NCI-H2196 (cell line): ENCODE measurements around the gene MLIP.

ENCODE experiments used
- DNase-seq: peaks from one replicate; lab custom pipeline; 2025; ENCODE audit not compliant: unreplicated experiment; lab: John Stamatoyannopoulos, UW

The MLIP gene

GRCh38 chr6:54096811-54097210, 14.4 kb upstream of the MLIP start:
- no peak for DNase-seq

- DNase-seq = no peak
These were observed 13.5 kb upstream of the MLIP start for GRCh38 chr6:54097753-54098152.

DNA sequence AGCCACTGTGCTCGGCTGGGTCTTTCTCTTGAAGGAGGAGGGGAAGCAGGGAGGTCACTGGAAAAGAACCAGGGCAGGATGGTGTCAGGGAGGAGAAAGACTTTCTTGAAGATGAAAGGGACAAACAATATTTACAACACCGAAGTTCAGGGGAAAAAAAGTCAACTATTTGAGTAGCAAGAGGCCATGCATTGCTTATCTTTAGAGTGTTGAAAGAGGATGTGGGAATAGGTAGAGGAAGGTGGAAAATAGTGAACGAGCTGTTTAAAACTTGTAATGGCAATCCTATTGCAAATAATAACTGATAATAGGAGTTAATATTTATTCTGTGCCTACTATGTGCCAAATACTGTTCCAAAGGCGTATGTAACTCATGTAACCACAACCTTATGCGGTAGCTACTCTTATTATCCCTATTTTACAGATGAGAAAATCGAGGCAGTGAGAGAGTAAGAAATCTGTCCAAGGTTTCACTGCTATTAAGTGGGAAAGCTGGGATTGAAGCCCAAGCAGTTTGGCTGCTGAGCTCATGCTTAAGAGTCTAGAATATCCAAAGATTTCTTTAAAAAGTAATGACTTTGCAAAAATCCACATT, 12.7 kb upstream of the MLIP start:
- no peak for DNase-seq

DNA sequence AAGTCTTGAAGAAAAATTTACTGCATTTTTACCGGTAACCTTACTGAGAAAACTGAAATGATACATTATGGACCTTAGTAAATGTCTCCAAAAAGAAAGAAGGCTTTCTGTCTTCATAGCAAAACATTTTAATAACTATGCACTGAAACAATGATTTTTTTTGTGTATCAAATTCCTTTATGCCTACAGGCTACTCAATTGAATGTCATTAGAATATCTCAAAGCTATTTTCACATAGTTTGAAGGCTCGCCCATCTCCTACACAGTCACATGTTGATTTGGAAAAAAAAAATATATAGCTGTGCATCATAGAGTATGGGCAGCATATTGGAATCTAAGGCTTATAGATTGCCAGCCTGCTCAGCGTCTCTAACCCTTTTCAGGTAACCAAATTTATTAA, 12.0 kb upstream of the MLIP start:
- no peak for DNase-seq

GRCh38 chr6:54100411-54101006, 10.7 kb upstream of the MLIP start:
- no peak for DNase-seq

- DNase-seq = no peak
These were observed 9.0 kb upstream of the MLIP start for GRCh38 chr6:54102238-54102637.

GRCh38 chr6:54103497-54103896, 7.7 kb upstream of the MLIP start:
- DNase-seq = no peak

DNA sequence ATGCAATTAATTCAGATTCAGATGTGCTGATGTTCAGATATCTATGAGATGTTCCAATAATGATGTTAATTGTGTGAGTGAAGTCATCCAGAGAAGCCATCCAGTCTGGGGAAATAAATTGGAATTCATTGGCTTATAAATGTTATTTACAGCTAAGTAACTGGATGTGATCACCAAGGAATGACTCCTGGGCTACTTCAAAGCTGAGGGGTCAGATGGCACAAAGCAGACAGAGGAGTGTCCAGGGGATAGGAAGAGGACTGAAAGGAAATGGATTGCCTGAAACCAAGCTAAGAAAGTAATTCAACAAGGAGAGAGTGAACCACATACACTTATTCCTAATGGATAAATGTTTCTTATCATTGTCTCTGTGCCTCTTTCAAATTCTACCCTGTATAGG, 4.5 kb upstream of the MLIP start:
- DNase-seq = no peak

DNA sequence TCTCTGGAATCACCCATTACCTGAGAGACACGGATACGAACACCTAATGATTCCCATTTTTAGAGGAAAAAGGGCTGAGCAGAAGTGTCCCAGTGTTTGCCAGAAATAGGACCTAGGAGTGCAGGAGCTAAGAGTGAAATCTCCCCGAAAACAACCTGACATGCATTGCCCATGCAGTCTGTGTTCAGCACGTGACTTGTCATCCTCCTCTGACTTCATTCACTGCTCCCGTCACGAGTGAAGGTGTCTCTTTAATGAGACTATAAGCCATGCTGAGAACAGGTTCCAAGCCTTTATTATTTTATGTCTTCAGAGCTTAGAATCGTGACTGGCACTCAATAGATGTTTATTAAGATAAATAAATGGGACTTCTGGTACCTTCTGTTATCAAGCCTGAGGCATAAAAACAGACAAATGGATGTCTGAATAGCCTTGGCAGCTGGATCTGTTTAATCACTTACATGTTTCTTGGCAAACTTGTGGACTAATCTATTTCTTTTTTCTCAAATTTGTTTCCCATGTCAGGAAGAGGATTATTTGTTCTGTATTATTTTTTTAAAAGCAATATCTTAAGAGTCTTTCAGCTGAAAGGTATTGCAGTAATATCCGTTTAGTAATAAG, 3.7 kb upstream of the MLIP start:
- DNase-seq = no peak

- no peak for DNase-seq
These were observed 3.0 kb upstream of the MLIP start for GRCh38 chr6:54108271-54108670.

GRCh38 chr6:54109586-54109985, 1.7 kb upstream of the MLIP start:
- no peak for DNase-seq

DNA sequence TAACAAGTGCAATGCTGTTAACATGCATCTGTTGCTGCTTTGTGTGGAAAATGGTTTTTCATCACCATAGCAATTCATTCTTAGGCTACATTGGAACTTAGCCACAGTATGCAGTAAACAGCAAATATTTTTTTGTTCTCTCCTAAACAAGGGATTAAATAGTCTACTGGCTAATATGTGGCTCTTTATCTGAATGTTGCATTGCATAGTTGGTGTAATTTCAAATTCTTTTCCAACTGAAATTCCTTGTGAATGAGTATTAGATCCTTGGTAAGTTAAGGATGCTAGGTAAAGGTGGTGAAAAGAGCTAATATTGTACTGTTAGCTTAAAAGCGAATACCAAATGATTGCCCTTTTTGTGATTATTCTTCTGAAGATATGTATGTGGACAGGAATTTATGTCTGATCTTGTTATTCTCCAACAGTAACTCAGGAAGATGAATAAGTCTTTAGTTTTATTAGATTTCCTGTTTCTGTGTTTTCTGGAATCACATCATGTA, 958 bp downstream of the MLIP start:
- DNase-seq = no peak

- DNase-seq = no peak
These were observed 3.7 kb downstream of the MLIP start for GRCh38 chr6:54114991-54115390.

DNA sequence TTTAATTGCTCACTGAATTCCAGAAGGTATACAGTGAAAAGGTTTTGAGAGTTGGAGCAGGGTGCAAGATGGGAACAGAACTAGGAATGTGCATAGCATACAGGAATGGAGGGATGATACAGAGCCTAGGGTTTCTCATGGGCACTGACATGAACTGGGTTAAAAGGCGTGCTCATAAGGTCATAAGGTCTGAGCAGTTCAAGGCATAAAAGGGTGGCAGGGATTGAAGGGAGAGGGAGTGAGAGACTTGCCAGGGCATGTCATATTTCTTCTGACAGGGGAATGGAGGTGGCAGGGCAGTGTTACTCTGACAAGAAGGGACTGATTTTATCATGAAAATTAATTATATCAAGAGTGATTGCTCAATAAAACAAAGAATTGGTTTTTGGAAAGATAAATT, 4.7 kb downstream of the MLIP start:
- no peak for DNase-seq

DNA sequence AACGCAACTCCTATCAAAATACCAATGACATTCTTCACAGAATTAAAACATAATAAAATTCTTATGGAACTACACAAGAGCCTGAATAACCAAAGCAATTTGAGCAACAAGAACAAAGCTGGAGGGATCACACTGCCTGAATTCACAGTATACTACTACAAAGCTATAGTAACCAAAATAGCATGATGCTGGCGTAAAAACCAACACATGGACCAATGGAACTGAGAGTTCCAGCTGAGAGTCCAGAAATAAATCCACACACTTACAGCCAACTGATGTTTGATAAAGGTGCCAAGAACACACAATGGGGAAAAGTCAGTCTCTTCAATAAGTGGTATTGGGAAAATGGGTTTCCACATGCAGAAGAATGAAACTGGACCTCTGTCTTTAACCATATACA, 6.9 kb downstream of the MLIP start:
- no peak for DNase-seq

DNA sequence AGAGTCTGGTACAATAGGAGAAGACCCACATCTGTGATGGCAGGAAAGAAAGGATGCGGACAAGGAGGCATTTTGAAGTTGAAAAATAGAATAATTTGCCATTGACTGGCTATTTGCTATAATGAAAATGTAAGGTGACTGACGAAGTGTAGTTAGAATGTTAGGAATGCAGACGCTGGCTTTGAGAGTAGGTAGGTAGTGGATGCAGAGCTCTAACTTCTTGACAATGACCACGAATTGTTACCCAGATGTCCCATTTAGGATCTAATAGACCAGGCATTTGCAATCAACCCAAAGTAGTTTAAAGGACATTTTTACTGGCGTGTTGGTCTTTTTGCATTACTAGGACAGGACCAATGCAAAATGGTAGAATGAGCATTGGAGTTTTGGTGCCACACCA, 14.2 kb downstream of the MLIP start:
- no peak for DNase-seq

DNA sequence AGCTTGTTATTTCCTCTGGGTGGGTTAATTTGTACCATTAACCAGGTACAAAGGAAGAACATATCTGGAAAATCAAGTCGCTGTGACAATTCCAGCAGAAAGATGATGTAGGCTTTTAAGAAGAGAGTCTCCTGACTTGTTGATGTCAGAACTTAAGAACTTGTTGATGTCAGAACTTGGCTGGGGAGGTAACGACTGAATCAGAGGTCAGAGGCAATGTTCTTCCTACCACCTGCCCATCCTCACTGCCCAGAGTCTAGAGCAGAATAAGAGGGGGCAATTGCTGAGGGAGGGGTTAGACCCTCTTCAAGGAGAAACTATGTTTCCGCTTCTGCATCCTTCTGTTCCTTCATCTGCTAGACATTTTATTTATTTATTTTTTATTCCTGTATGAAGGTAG, 18.9 kb downstream of the MLIP start:
- DNase-seq = no peak

DNA sequence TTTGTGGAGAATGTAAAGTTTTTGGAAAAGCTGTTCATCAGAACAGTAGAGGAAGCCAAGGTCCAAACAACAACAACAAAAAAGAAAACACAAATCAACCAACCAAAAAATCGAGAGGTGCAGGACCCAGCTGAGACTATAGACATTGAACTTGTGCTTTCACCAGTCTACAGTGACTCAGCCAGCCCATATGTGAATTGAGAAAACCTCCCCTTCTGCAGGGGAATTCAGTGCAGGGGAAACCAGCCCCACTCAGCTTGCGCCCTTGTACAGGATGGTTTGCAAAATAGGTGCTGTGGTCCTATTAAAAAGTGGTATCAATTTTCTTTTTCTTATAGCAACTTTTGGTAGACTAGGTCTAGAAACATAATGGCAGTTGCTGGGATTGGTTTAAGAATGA, 21.3 kb downstream of the MLIP start:
- no peak for DNase-seq

DNA sequence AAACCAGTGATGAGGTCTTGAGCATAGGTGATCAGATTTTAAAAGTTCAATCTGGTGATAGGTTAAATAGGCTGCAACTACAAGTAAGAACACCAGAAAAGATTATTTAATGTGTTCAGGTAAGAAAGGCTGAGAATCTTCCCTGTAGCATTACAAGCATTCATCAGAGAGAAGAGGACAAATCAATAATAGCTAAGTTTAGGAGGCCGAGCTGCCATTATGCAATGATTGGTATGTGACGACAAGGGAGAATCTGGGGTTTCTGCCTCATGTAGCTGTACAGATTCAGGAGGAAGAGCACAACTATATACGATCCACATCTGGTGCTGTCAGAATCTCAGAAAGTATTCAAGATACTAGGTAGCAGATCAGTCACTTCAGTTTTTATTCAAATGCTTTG, 21.9 kb downstream of the MLIP start:
- DNase-seq = no peak

- no peak for DNase-seq
These were observed 23.7 kb downstream of the MLIP start for GRCh38 chr6:54134935-54135334.

- DNase-seq = no peak
These were observed 24.6 kb downstream of the MLIP start for GRCh38 chr6:54135665-54136369.

DNA sequence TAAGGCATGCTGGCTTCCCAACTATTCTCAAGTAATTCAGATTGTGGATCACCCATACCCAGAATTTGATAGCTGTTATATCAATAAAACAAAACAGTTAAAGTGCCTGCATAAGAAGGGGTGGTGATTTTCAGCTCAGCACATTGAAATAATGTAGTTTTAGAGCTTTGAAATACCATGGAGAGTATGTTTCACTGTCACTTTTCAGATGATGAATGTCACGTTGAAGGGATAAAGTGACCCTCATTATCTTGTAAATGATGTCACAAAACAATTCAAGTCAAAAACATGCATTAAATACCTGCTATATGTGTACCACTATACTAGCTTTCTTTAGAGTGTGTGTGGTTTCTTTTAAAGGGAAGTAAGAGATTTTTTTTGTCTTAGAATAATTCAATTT, 27.6 kb downstream of the MLIP start:
- DNase-seq = no peak
